ENCODE data around the gene PKIG.

Gene PKIG

DNA sequence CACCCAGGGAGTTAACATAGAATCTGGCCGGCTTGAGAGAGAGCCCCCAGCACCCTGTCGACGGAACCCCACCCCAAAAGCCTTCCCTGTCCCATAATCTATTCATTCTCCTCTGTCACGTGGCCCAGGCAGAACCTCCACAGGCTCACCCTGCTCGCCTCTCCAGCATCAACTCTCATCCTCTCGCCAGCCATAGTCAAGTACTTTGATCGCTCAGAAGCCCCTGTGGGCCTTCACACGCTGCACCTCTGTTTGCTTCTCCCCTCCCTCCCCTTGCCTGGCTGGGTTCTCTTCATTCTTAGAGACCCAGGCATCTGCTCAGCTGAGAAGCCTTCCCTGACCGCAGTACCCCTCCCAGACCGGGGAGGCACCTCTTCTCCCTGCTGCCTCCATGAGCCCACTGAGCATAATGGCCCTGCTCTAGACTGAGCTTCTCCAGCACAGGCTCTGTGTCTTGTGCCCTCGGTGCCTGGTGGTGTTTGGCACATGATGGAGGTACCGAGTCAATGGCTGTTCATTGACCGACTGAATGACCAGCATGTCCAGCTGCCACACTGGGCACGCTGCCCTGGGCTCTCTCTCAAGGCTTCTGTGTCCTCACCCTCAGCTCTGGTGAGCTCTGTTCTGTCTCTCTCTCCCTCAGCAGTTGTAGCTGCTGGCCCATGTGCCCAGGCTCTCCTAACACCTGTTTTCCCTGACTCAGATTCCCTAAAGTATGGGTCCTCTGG lies 33.7 kb downstream of the PKIG start:
- H3K4me3 ChIP-seq, result no peak overlapping the region
- TF ChIP-seq, protein P1, sequence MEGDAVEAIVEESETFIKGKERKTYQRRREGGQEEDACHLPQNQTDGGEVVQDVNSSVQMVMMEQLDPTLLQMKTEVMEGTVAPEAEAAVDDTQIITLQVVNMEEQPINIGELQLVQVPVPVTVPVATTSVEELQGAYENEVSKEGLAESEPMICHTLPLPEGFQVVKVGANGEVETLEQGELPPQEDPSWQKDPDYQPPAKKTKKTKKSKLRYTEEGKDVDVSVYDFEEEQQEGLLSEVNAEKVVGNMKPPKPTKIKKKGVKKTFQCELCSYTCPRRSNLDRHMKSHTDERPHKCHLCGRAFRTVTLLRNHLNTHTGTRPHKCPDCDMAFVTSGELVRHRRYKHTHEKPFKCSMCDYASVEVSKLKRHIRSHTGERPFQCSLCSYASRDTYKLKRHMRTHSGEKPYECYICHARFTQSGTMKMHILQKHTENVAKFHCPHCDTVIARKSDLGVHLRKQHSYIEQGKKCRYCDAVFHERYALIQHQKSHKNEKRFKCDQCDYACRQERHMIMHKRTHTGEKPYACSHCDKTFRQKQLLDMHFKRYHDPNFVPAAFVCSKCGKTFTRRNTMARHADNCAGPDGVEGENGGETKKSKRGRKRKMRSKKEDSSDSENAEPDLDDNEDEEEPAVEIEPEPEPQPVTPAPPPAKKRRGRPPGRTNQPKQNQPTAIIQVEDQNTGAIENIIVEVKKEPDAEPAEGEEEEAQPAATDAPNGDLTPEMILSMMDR (IDR thresholded peaks at IDR 0.05), result no peak
- peak overlapping the region; percentile 54 to 91 for H3K27ac ChIP-seq
- no peak for DNase-seq (ENCODE audit: low spot score)

DNA sequence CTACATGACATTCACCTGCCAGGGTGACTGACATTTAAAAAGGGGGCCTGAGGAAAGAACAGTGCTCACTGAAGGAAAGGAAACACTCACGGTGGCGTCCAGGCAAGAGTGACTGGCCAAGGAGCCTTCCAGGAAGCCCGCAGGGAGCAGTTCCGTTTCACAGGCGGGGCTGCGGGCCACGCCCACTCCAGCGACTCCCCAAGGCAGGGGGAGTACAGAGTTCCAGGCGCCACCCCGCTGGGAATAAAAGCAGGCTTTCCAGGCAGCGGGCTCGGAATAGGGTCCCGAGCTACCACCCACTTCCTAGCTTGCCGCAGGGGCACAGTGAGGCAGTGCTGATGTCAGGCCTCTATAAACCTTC lies 34.2 kb downstream of the PKIG start:
- H3K4me3 ChIP-seq, result no peak overlapping the region

DNA sequence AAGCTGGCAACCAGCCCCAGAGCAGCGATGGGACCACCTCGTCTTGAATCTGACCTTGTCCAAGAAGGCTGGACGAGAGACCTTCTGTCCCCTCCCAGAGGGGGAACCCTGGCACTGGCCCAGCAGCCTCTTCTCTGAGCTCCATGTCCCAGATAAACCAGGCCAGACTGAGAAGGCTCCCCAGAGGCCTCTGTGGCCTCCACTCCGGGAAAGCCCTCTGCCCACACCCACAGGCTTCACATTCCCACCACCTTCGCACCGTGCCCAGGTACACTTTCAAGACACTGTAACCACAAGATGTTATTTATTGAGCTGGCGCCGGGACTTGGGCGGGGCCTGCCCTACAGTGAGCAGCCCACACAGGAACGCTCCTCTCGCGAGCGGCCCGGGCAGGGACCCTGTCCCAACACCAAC lies 35.9 kb downstream of the PKIG start:
- Histone ChIP-seq H3K27ac (peak overlapping the region in 1 of 2 donors; percentile 8), H3K4me3 (no peak overlapping the region)
- TF ChIP-seq, protein P1 (IDR thresholded peaks at IDR 0.05), result no peak
- DNase-seq (ENCODE audit: low spot score), result no peak

More for the DNA sequence above, 34.2 kb downstream of the PKIG start:
- DNase-seq (ENCODE audit: low spot score), result no peak
- TF ChIP-seq, protein P1 (IDR thresholded peaks at IDR 0.05), result no peak
- peak overlapping the region; percentile 54 to 91 for H3K27ac ChIP-seq

DNA sequence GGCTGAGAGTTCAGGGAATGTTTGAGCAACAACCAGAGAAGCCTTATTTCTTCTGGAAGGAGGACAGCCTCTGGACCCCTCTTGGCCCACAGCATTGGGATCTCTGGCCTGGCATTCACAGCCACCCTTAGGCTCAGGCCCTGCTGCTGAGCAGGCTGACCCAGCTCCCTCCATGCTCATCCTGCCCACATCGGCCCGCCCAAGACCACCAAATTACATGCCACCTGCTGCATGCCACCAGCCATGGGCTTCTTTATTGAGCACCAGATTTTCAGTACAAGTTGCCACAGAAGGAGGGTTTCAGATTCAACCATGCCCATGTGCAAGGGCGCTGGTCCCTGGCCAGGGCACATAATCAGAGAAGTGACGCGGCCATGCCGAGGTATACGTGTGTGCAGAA lies 36.9 kb downstream of the PKIG start:
- TF ChIP-seq, protein P1 (IDR thresholded peaks at IDR 0.05), result no peak

DNA sequence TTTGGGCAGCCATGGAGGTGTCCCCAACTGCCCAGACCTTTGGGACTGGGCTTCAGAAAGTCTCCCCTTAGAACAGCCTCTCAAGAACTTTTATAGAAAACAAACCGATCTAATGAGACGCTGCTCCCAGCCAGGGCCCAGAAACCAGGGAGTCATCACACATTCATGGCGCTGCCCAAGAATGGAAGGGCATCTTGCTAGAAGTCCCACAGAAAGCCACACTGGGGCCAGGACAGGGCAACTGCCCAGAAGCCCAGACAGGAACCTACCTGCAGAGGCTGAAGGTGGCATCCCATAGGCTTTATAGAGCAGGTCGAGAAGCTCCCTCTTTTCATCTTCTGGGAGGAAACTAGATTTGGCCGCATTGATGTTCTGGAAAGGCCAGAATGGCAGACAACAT lies 37.7 kb downstream of the PKIG start:
- Histone ChIP-seq H3K4me3 (no peak overlapping the region), H3K27ac (no peak overlapping the region)
- DNase-seq (ENCODE audit: low spot score), result no peak
- TF ChIP-seq, protein P1 (IDR thresholded peaks at IDR 0.05), result no peak

More for the DNA sequence above, 36.9 kb downstream of the PKIG start:
- Histone ChIP-seq H3K27ac (no peak overlapping the region), H3K4me3 (no peak overlapping the region)
- no peak for DNase-seq (ENCODE audit: low spot score)

DNA sequence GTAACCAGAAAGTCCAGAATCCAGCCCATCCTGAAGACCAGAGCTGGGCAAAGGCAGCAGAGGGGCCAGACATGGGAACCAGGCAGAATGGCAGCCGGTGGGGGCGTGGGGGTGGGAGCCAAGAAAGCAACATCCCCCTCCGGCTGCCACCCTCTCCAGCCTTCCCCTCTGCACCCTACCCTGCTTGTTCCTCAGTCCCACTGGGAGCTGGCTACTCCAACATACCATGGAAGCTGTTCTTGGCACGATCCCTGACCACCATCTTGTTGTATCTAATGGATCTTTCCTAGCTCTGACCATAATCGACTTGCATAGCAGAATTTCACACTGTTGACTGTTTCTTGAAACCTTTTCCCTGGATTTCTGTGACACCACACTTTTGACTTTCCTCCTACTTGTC lies 38.9 kb downstream of the PKIG start:
- no peak overlapping the region for H3K4me3 ChIP-seq
- no peak for DNase-seq (ENCODE audit: low spot score)
- TF ChIP-seq, protein P1 (IDR thresholded peaks at IDR 0.05), result no peak
- peak overlapping the region in 1 of 2 donors; percentile 17 for H3K27ac ChIP-seq

DNA sequence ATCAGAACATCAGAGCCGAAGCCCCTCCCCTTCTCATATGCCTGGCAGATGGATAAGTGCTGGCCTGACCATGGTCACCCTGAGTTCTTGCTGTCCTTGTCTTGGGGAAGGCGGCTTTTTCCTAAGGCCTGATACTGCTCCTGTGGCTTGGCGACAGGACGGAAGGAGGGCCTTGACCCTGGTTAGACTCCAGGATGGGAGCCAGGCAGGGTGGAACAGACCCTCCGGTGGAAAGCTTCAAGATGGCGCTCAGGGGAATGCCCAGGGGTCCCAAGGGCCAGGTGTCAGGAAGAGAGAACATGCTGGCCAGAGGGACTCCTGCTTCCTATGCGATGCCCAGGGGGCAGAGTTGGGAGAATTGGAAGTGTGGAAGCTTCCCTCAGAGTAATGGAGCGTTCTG lies 39.6 kb downstream of the PKIG start:
- H3K27ac ChIP-seq, result no peak overlapping the region
- no peak for DNase-seq (ENCODE audit: low spot score)
- H3K4me3 ChIP-seq, result no peak overlapping the region
- TF ChIP-seq, protein P1 (IDR thresholded peaks at IDR 0.05), result no peak

Data from coronary artery (tissue), 2 donors.